ENCODE results near the gene WDR70. TPM values are rescaled to one million over a fixed set of nuclear protein-coding genes. Genes with fewer than 3 reads are reported as not detected.

The WDR70 gene
- total RNA-seq, 2 donors from 2014 or later = 34.2 to 36.1 TPM

DNA sequence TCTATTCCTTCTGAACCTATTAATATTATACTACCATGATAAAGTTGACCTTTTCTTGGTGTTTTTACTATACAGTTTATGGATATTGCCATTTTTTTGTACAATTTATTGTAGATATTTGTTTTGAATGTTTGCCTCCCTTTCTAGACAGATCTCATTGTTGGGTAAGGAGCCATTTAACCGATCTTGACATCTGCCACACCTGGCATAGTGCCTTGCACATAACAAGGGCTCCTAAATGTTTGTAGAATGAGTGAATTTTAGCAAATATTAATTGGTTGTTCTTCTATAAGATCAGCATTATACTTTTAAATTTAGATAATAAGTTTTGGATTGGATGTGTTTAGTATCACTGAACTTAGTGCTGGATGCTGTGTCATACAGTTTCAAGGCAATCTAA, 285.4 kb downstream of the WDR70 start:
- Histone ChIP-seq H3K9me3 (ENCODE audit: control insufficient read depth, low read length) (peaks cover 2% of the 10 kb centered on the region), H3K4me3 (ENCODE audit: low read length) (no peak overlapping the region), H3K27ac (ENCODE audit: low read depth, low read length) (no peak overlapping the region), H3K9ac (ENCODE audit: extremely low read depth, low read length, poor library complexity, severe bottlenecking) (no peak overlapping the region), H3K36me3 (ENCODE audit: control insufficient read depth, insufficient read depth, low read length) (no peaks in the 10 kb centered on the region), H3K4me1 (ENCODE audit: control insufficient read depth, insufficient read depth, low read length) (no peaks in the 10 kb centered on the region), H3K27me3 (ENCODE audit: control insufficient read depth, insufficient read depth, low read length, poor library complexity, severe bottlenecking) (no peaks in the 10 kb centered on the region)
- Mint-ChIP-seq H3K4me1 (no peaks in the 10 kb centered on the region), H3K27me3 (ENCODE audit: insufficient read depth) (no peaks in the 10 kb centered on the region), H3K27ac (no peak overlapping the region), H3K9me3 (no peaks in the 10 kb centered on the region), H3K36me3 (ENCODE audit: low read depth) (no peaks in the 10 kb centered on the region), H3K4me3 (no peak overlapping the region)
- TF ChIP-seq, protein P1, sequence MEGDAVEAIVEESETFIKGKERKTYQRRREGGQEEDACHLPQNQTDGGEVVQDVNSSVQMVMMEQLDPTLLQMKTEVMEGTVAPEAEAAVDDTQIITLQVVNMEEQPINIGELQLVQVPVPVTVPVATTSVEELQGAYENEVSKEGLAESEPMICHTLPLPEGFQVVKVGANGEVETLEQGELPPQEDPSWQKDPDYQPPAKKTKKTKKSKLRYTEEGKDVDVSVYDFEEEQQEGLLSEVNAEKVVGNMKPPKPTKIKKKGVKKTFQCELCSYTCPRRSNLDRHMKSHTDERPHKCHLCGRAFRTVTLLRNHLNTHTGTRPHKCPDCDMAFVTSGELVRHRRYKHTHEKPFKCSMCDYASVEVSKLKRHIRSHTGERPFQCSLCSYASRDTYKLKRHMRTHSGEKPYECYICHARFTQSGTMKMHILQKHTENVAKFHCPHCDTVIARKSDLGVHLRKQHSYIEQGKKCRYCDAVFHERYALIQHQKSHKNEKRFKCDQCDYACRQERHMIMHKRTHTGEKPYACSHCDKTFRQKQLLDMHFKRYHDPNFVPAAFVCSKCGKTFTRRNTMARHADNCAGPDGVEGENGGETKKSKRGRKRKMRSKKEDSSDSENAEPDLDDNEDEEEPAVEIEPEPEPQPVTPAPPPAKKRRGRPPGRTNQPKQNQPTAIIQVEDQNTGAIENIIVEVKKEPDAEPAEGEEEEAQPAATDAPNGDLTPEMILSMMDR (conservative IDR thresholded peaks at IDR 0.05) = no peak
- no peak for DNase-seq
- WGBS, 2 experiments (ENCODE audit: insufficient coverage in 1 of 2, insufficient read length in 1 of 2) = 100% methylated on average over 1 of the region's 1 CpG; no CpG with 5 or more reads in 1 of the 2 experiments

DNA sequence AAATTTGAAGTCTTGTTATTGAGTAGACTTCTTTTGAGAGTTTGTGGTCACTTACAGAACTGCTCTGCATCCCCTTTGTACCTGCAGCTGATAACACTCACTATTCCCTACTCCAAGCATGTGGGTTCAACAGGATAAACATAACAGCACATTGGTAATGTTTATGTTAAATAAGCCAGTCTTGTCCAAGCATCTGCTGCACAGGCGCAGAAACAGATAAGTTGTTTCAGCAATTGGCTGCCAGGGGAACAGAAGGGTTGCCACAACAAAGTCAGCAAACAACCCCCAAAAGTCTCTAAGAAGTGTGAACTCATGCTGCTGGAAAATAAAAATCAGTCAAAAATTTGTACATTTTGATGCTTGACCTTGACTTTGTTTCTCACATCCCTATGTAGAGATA, 286.2 kb downstream of the WDR70 start:
- H3K27me3 ChIP-seq (ENCODE audit: control insufficient read depth, insufficient read depth, low read length, poor library complexity, severe bottlenecking) = no peaks in the 10 kb centered on the region
- H3K27ac ChIP-seq (ENCODE audit: low read depth, low read length) = no peak overlapping the region
- H3K4me3 ChIP-seq (ENCODE audit: low read length) = no peak overlapping the region
- Mint-ChIP-seq H3K4me1 (no peaks in the 10 kb centered on the region), H3K27me3 (ENCODE audit: insufficient read depth) (no peaks in the 10 kb centered on the region), H3K9me3 (no peaks in the 10 kb centered on the region), H3K27ac (no peak overlapping the region), H3K36me3 (ENCODE audit: low read depth) (no peaks in the 10 kb centered on the region), H3K4me3 (no peak overlapping the region)
- 89 to 100% methylated on average over 1 of the region's 1 CpG for WGBS, 2 experiments (ENCODE audit: insufficient coverage in 1 of 2, insufficient read length in 1 of 2)
- no peak overlapping the region for H3K9ac ChIP-seq (ENCODE audit: extremely low read depth, low read length, poor library complexity, severe bottlenecking)
- no peaks in the 10 kb centered on the region for H3K4me1 ChIP-seq (ENCODE audit: control insufficient read depth, insufficient read depth, low read length)
- H3K36me3 ChIP-seq (ENCODE audit: control insufficient read depth, insufficient read depth, low read length) = no peaks in the 10 kb centered on the region
- TF ChIP-seq, protein P1 (conservative IDR thresholded peaks at IDR 0.05) = no peak
- no peak for DNase-seq
- peaks cover 4% of the 10 kb centered on the region for H3K9me3 ChIP-seq (ENCODE audit: control insufficient read depth, low read length)

DNA sequence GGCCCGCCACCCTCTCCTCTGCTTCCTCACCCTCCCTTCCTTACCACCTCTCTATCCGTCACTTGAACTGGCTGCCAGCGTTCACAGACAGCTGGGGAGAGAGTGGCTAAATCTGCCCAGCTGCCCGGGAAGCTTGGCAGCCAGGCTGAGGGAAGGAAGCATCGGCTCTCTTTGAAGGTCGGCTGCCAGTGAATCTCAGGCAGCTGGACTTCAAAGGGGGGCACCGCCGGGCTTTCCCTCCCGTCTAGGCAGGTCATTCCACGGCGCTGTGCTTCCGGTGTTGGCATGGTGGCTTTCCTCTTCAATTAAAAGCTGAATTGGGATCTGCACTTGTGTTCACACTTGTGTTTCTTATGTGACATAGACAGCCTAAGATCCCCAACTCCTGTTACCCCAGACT, 286.8 kb downstream of the WDR70 start:
- H3K4me1 Mint-ChIP-seq = no peaks in the 10 kb centered on the region

More for the DNA sequence above, 286.8 kb downstream of the WDR70 start:
- H3K27me3 ChIP-seq (ENCODE audit: control insufficient read depth, insufficient read depth, low read length, poor library complexity, severe bottlenecking) = no peaks in the 10 kb centered on the region
- H3K27me3 Mint-ChIP-seq (ENCODE audit: insufficient read depth) = no peaks in the 10 kb centered on the region
- H3K9ac ChIP-seq (ENCODE audit: extremely low read depth, low read length, poor library complexity, severe bottlenecking) = no peak overlapping the region
- no peaks in the 10 kb centered on the region for H3K9me3 Mint-ChIP-seq
- 72 to 83% methylated on average over 10 to 12 of the region's 12 CpGs for WGBS, 2 experiments (ENCODE audit: insufficient coverage in 1 of 2, insufficient read length in 1 of 2)
- H3K36me3 Mint-ChIP-seq (ENCODE audit: low read depth) = no peaks in the 10 kb centered on the region
- no peak overlapping the region for H3K4me3 ChIP-seq (ENCODE audit: low read length)
- no peak for DNase-seq
- H3K4me3 Mint-ChIP-seq = no peak overlapping the region
- TF ChIP-seq, protein P1 (conservative IDR thresholded peaks at IDR 0.05) = no peak
- H3K4me1 ChIP-seq (ENCODE audit: control insufficient read depth, insufficient read depth, low read length) = no peaks in the 10 kb centered on the region
- H3K27ac ChIP-seq (ENCODE audit: low read depth, low read length) = no peak overlapping the region
- H3K9me3 ChIP-seq (ENCODE audit: control insufficient read depth, low read length) = peaks cover 4% of the 10 kb centered on the region
- H3K36me3 ChIP-seq (ENCODE audit: control insufficient read depth, insufficient read depth, low read length) = no peaks in the 10 kb centered on the region
- H3K27ac Mint-ChIP-seq = no peak overlapping the region
